ENCODE results near the gene TPST2.

DNA sequence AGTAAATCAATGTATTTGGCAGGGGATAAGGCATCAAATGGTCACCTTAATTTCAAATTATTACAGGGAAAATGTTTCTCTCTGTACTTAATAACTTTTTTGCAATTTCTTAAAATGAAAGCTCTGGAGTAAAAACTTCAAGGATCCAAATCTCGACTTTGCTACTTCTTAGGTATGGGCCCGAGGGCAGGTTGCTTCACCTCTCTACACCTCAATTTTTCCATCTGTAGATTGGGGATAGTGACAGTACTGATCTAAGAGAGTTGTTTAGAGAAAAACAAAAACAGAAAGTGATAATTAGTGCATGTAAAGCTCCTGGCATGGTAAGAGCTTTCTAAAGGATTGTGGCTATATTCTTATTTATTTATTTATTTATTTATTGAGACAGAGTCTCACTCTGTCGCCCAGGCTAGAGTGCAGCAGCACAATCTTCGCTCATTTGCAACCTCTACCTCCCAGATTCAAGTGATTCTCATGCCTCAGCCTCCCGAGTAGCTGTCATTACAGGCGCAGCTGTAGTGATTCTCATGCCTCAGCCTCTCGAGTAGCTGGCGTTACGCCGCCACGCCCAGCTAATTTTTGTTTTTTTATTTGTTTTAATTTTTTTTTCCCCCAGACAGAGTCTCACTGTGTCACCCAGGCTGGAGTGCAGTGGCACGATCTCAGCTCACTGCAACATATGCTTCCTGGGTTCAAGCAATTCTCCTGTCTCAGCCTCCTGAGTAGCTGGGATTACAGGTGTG is 75.3 kb downstream of the TPST2 start:
- TF ChIP-seq POLR2AphosphoS5 (IDR thresholded peaks at IDR 0.05): no peak
- TF ChIP-seq, protein P1, sequence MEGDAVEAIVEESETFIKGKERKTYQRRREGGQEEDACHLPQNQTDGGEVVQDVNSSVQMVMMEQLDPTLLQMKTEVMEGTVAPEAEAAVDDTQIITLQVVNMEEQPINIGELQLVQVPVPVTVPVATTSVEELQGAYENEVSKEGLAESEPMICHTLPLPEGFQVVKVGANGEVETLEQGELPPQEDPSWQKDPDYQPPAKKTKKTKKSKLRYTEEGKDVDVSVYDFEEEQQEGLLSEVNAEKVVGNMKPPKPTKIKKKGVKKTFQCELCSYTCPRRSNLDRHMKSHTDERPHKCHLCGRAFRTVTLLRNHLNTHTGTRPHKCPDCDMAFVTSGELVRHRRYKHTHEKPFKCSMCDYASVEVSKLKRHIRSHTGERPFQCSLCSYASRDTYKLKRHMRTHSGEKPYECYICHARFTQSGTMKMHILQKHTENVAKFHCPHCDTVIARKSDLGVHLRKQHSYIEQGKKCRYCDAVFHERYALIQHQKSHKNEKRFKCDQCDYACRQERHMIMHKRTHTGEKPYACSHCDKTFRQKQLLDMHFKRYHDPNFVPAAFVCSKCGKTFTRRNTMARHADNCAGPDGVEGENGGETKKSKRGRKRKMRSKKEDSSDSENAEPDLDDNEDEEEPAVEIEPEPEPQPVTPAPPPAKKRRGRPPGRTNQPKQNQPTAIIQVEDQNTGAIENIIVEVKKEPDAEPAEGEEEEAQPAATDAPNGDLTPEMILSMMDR (IDR thresholded peaks at IDR 0.05): no peak
